Measurements from ENCODE around the gene CMTM2.

DNA sequence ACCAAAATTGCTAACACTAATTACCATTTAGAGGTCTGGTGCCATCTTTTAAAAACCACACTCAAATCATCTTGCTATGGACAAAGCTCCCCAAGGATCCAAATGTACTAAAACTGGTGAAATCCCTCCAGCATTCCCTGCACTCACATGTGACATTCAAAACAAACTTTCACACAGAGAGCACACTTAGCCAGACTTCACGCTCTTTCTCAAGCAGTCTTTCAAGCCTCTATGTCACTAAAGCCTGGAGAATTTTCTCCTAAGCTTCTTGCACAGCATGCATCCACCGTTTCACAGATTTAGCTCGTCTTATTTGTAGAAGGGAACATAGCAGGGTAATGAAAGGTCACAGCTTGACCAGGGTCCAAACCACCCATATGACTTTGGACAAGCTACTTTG, 44.5 kb downstream of the CMTM2 start:
- TF ChIP-seq ZNF274 (IDR thresholded peaks at IDR 0.05; ENCODE audit: low read depth, low read length): no peak
- no peak for TF ChIP-seq YY1 (IDR thresholded peaks at IDR 0.05; ENCODE audit: insufficient read depth, insufficient read length)
